ENCODE results near the gene PRUNE2. TPM values are rescaled to one million over a fixed set of nuclear protein-coding genes. Genes with fewer than 3 reads are reported as not detected.

Gene PRUNE2
- total RNA-seq, 1 donor from 2014 or later = 6.7 TPM

- H3K4me3 Mint-ChIP-seq (ENCODE audit: unreplicated experiment) = no peak overlapping the region
- no peaks in the 10 kb centered on the region for H3K27me3 Mint-ChIP-seq (ENCODE audit: unreplicated experiment)
- no peaks in the 10 kb centered on the region for H3K36me3 Mint-ChIP-seq (ENCODE audit: low read depth, unreplicated experiment)
- no peak for DNase-seq (ENCODE audit: low spot score)
- H3K27ac Mint-ChIP-seq (ENCODE audit: unreplicated experiment) = no peak overlapping the region
- H3K4me1 Mint-ChIP-seq (ENCODE audit: unreplicated experiment) = no peaks in the 10 kb centered on the region
- TF ChIP-seq CTCF (IDR thresholded peaks at IDR 0.05; ENCODE audit: unreplicated experiment) = no peak
- no peaks in the 10 kb centered on the region for H3K9me3 Mint-ChIP-seq (ENCODE audit: unreplicated experiment)
Measured at GRCh38 chr9:76820431-76820830, 85.5 kb downstream of the PRUNE2 start.

- Mint-ChIP-seq H3K4me1 (ENCODE audit: unreplicated experiment) (no peaks in the 10 kb centered on the region), H3K4me3 (ENCODE audit: unreplicated experiment) (no peak overlapping the region), H3K36me3 (ENCODE audit: low read depth, unreplicated experiment) (no peaks in the 10 kb centered on the region), H3K27ac (ENCODE audit: unreplicated experiment) (no peak overlapping the region), H3K27me3 (ENCODE audit: unreplicated experiment) (no peaks in the 10 kb centered on the region), H3K9me3 (ENCODE audit: unreplicated experiment) (no peaks in the 10 kb centered on the region)
- no peak for TF ChIP-seq CTCF (IDR thresholded peaks at IDR 0.05; ENCODE audit: unreplicated experiment)
- DNase-seq (ENCODE audit: low spot score) = no peak
Measured at GRCh38 chr9:76818271-76818670, 87.6 kb downstream of the PRUNE2 start.

- no peak overlapping the region for H3K4me3 Mint-ChIP-seq (ENCODE audit: unreplicated experiment)
- H3K27ac Mint-ChIP-seq (ENCODE audit: unreplicated experiment) = no peak overlapping the region
- no peak for TF ChIP-seq CTCF (IDR thresholded peaks at IDR 0.05; ENCODE audit: unreplicated experiment)
- no peaks in the 10 kb centered on the region for H3K4me1 Mint-ChIP-seq (ENCODE audit: unreplicated experiment)
- H3K36me3 Mint-ChIP-seq (ENCODE audit: low read depth, unreplicated experiment) = no peaks in the 10 kb centered on the region
- H3K27me3 Mint-ChIP-seq (ENCODE audit: unreplicated experiment) = no peaks in the 10 kb centered on the region
- H3K9me3 Mint-ChIP-seq (ENCODE audit: unreplicated experiment) = no peaks in the 10 kb centered on the region
- no peak for DNase-seq (ENCODE audit: low spot score)
Measured at GRCh38 chr9:76817489-76817888, 88.4 kb downstream of the PRUNE2 start.

GRCh38 chr9:76812591-76812990, 93.3 kb downstream of the PRUNE2 start:
- no peak for DNase-seq (ENCODE audit: low spot score)
- H3K4me3 Mint-ChIP-seq (ENCODE audit: unreplicated experiment) = no peak overlapping the region
- no peaks in the 10 kb centered on the region for H3K4me1 Mint-ChIP-seq (ENCODE audit: unreplicated experiment)
- no peak overlapping the region for H3K27ac Mint-ChIP-seq (ENCODE audit: unreplicated experiment)
- no peaks in the 10 kb centered on the region for H3K27me3 Mint-ChIP-seq (ENCODE audit: unreplicated experiment)
- H3K9me3 Mint-ChIP-seq (ENCODE audit: unreplicated experiment) = no peaks in the 10 kb centered on the region
- no peaks in the 10 kb centered on the region for H3K36me3 Mint-ChIP-seq (ENCODE audit: low read depth, unreplicated experiment)
- TF ChIP-seq CTCF (IDR thresholded peaks at IDR 0.05; ENCODE audit: unreplicated experiment) = no peak

GRCh38 chr9:76810377-76810957, 95.4 kb downstream of the PRUNE2 start:
- Mint-ChIP-seq H3K36me3 (ENCODE audit: low read depth, unreplicated experiment) (no peaks in the 10 kb centered on the region), H3K4me1 (ENCODE audit: unreplicated experiment) (no peaks in the 10 kb centered on the region), H3K27ac (ENCODE audit: unreplicated experiment) (no peak overlapping the region), H3K27me3 (ENCODE audit: unreplicated experiment) (no peaks in the 10 kb centered on the region), H3K4me3 (ENCODE audit: unreplicated experiment) (no peak overlapping the region), H3K9me3 (ENCODE audit: unreplicated experiment) (no peaks in the 10 kb centered on the region)
- peak; percentile 77 for TF ChIP-seq CTCF (IDR thresholded peaks at IDR 0.05; ENCODE audit: unreplicated experiment)
- peak; percentile 54 for DNase-seq (ENCODE audit: low spot score)
